GM12864 (cell line): ENCODE results near the gene ZNF280C.
A peak's percentile ranks its signal among the peaks of the same experiment; 100 is the strongest.

ENCODE experiments used
- DNase-seq: peaks from one replicate; pipeline ENCODE4 v3.0.0-alpha.2; 2011; ENCODE audit warnings: low read depth
- H3K4me3 ChIP-seq: 2 replicates; pipeline ENCODE4 v1.5.1; 2011; ENCODE audit warnings: mild to moderate bottlenecking, low read depth, low read length, control low read depth
- TF ChIP-seq, protein P1 (sequence below): IDR thresholded peaks from 2 replicates; pipeline ENCODE4 v1.5.1; 2011; ENCODE audit warnings: low read depth, mild to moderate bottlenecking, moderate library complexity, low read length, control low read depth, inconsistent platforms; ENCODE audit errors: missing control alignments

The ZNF280C gene

GRCh38 chrX:130179170-130179569 is 89.5 kb downstream of the ZNF280C start:
- DNase-seq: no peak
- TF ChIP-seq, protein P1, sequence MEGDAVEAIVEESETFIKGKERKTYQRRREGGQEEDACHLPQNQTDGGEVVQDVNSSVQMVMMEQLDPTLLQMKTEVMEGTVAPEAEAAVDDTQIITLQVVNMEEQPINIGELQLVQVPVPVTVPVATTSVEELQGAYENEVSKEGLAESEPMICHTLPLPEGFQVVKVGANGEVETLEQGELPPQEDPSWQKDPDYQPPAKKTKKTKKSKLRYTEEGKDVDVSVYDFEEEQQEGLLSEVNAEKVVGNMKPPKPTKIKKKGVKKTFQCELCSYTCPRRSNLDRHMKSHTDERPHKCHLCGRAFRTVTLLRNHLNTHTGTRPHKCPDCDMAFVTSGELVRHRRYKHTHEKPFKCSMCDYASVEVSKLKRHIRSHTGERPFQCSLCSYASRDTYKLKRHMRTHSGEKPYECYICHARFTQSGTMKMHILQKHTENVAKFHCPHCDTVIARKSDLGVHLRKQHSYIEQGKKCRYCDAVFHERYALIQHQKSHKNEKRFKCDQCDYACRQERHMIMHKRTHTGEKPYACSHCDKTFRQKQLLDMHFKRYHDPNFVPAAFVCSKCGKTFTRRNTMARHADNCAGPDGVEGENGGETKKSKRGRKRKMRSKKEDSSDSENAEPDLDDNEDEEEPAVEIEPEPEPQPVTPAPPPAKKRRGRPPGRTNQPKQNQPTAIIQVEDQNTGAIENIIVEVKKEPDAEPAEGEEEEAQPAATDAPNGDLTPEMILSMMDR: no peak
- no peak overlapping the region for H3K4me3 ChIP-seq

GRCh38 chrX:130176942-130177341 is 91.8 kb downstream of the ZNF280C start:
- H3K4me3 ChIP-seq: no peak overlapping the region
- no peak for DNase-seq
- TF ChIP-seq, protein P1: no peak

- no peak for DNase-seq
- no peak overlapping the region for H3K4me3 ChIP-seq
- TF ChIP-seq, protein P1: no peak
These were observed 92.3 kb downstream of the ZNF280C start for GRCh38 chrX:130176354-130176776.

DNA sequence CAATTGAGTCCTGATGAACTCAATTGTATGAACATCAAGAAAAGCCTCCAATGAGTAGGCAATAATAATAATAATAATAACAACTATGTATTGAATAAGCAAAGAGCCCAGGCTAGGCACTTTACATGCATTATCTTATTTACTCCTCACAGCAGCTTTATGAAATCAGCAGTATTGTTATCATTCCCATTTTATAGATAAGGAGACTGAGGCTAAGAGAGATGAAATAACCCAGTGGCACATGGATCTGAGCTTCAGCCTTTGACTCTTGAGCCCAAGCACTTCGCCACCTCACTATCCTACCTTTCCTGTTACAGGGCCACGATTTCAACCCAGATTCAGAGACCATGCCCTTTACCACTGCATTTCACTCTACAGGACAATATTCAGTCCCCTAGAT is 93.8 kb downstream of the ZNF280C start:
- TF ChIP-seq, protein P1: no peak
- no peak for DNase-seq
- no peak overlapping the region for H3K4me3 ChIP-seq

GRCh38 chrX:130174045-130174704 is 94.5 kb downstream of the ZNF280C start:
- peak overlapping the region; percentile 80 for H3K4me3 ChIP-seq
- TF ChIP-seq, protein P1: no peak
- DNase-seq: no peak

DNA sequence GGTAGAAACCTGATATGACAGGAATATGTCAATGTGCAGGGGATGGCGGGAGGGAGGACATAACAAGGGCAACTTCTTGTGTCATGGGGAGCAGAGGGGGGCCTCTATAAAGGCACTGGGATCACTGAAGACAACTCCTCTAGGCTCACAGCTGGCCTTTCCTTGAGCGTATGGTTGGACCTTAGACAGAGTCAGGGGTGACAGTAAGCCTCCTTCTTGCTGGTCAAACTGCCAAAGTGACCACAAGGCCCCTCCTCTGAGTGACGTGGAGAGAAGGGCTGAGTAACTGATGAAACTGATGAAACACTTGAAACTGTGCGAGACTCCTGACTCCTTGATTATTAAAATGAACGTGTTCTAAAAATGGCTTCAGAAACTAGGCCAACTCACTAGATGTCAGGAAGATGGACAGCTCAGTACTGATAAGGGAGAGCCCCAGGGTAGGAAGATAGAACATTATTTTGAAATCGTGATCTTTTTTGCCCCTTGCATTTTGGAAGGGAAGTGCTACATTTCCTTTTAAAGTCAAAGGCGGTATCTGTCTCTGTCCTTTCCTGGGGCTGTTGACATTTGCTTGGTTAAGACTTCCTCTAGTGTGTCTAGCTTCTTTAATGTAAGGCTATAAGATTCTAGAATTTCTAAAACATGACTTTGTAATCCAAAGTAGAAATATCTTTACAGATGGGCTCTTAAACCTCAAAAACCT is 95.4 kb downstream of the ZNF280C start:
- no peak for DNase-seq
- TF ChIP-seq, protein P1: no peak
- H3K4me3 ChIP-seq: peak overlapping the region; percentile 80
